Mesothelial cell of epicardium (in vitro differentiated cells): ENCODE data around the gene RTF1. TPM values are rescaled to one million over a fixed set of nuclear protein-coding genes. Genes with fewer than 3 reads are reported as not detected.
"Not testable (repeated sequence)": the region's sequence is repeated elsewhere in the genome, so short reads cannot be mapped to it uniquely, and the experiment has no call there.

ENCODE experiments used
- DNase-seq, 2 experiments: peaks; one replicate each; pipeline ENCODE4 v3.0.0; 2021; ENCODE audit warnings: low spot score in 2 of 2; ENCODE audit not compliant: unreplicated experiment in 2 of 2
- H3K27ac Mint-ChIP-seq: 2 replicates; pipeline ENCODE4 v1.8.0; 2021; ENCODE audit warnings: mixed read lengths
- H3K27me3 Mint-ChIP-seq: 2 replicates; pipeline ENCODE4 v1.8.0; 2021; ENCODE audit warnings: low read depth, mixed read lengths
- H3K36me3 Mint-ChIP-seq: 2 replicates; pipeline ENCODE4 v1.8.0; 2021; ENCODE audit warnings: mixed read lengths
- H3K4me1 Mint-ChIP-seq: 2 replicates; pipeline ENCODE4 v1.8.0; 2021; ENCODE audit warnings: mixed read lengths
- H3K4me3 Mint-ChIP-seq: 2 replicates; pipeline ENCODE4 v1.8.0; 2021; ENCODE audit warnings: mild to moderate bottlenecking, moderate library complexity, mixed read lengths
- H3K9me3 Mint-ChIP-seq: 2 replicates; pipeline ENCODE4 v1.8.0; 2021; ENCODE audit warnings: mixed read lengths
- CTCF ChIP-seq: fragments of 200-600 bp; sonication (generic); IDR thresholded peaks from one replicate; pipeline ENCODE4 v1.5.0; 2021; ENCODE audit warnings: antibody characterized with exemption; ENCODE audit not compliant: unreplicated experiment
- total RNA-seq: library from RNA; stranded (reverse); gene quantifications from 3 replicates; pipeline ENCODE4 v1.2.1, GENCODE V29; 2021

The RTF1 gene
- total RNA-seq, 1 donor from 2014 or later = 63.5 TPM

- no peak overlapping the region for H3K4me3 Mint-ChIP-seq
- no peak overlapping the region for H3K27ac Mint-ChIP-seq
- DNase-seq = no peak
- no peak for TF ChIP-seq CTCF
- H3K36me3 Mint-ChIP-seq = no peaks in the 10 kb centered on the region
- peaks cover 9% of the 10 kb centered on the region for H3K4me1 Mint-ChIP-seq
- H3K9me3 Mint-ChIP-seq = no peaks in the 10 kb centered on the region
- no peaks in the 10 kb centered on the region for H3K27me3 Mint-ChIP-seq
Measured at GRCh38 chr15:41411441-41411840, 5.5 kb upstream of the RTF1 start.

- H3K36me3 Mint-ChIP-seq = no peaks in the 10 kb centered on the region
- no peaks in the 10 kb centered on the region for H3K9me3 Mint-ChIP-seq
- peak overlapping the region; percentile 98 for H3K27ac Mint-ChIP-seq
- no peaks in the 10 kb centered on the region for H3K27me3 Mint-ChIP-seq
- no peak for TF ChIP-seq CTCF
- H3K4me3 Mint-ChIP-seq = peak overlapping the region; percentile 96
- DNase-seq = no peak
- H3K4me1 Mint-ChIP-seq = peaks cover 37% of the 10 kb centered on the region
Measured at GRCh38 chr15:41416128-41416741, 660 bp upstream of the RTF1 start.

- Mint-ChIP-seq H3K27me3 (no peaks in the 10 kb centered on the region), H3K9me3 (no peaks in the 10 kb centered on the region), H3K36me3 (no peaks in the 10 kb centered on the region), H3K4me1 (peaks cover 37% of the 10 kb centered on the region), H3K27ac (peak overlapping the region; percentile 98), H3K4me3 (peak overlapping the region; percentile 96)
- TF ChIP-seq CTCF = no peak
- peak in 1 of 2 experiments; percentile 43 for DNase-seq
Measured at GRCh38 chr15:41417418-41418195, 712 bp downstream of the RTF1 start.

GRCh38 chr15:41423979-41424659 lies 7.2 kb downstream of the RTF1 start:
- Mint-ChIP-seq H3K9me3 (peaks cover 5% of the 10 kb centered on the region), H3K27me3 (no peaks in the 10 kb centered on the region), H3K4me3 (no peak overlapping the region), H3K4me1 (peaks cover 12% of the 10 kb centered on the region), H3K27ac (no peak overlapping the region), H3K36me3 (peaks cover 10% of the 10 kb centered on the region)
- TF ChIP-seq CTCF = no peak
- no peak for DNase-seq

GRCh38 chr15:41424809-41425208 lies 7.9 kb downstream of the RTF1 start:
- peaks cover 5% of the 10 kb centered on the region for H3K9me3 Mint-ChIP-seq
- no peak overlapping the region for H3K4me3 Mint-ChIP-seq
- H3K4me1 Mint-ChIP-seq = peaks cover 13% of the 10 kb centered on the region
- DNase-seq = no peak
- peaks cover 10% of the 10 kb centered on the region for H3K36me3 Mint-ChIP-seq
- H3K27me3 Mint-ChIP-seq = no peaks in the 10 kb centered on the region
- TF ChIP-seq CTCF = no peak
- H3K27ac Mint-ChIP-seq = no peak overlapping the region

- not testable (repeated sequence) for H3K4me3 Mint-ChIP-seq, H3K9me3 Mint-ChIP-seq, H3K27me3 Mint-ChIP-seq, DNase-seq, H3K27ac Mint-ChIP-seq, H3K4me1 Mint-ChIP-seq
- peaks cover 10% of the 10 kb centered on the region for H3K36me3 Mint-ChIP-seq
Measured at GRCh38 chr15:41425907-41426306, 9.0 kb downstream of the RTF1 start.
